NCI-H2107 treated with DMSO at 0.1 percent for 48 hours (cell line): ENCODE data around the gene BCKDK.
A peak's percentile ranks its signal among the peaks of the same experiment; 100 is the strongest.
"Not testable (repeated sequence)": the region's sequence is repeated elsewhere in the genome, so short reads cannot be mapped to it uniquely, and the experiment has no call there.

ENCODE experiments used
- DNase-seq: peaks from one replicate; lab custom pipeline; 2025; ENCODE audit not compliant: unreplicated experiment; lab: John Stamatoyannopoulos, UW

Gene BCKDK

GRCh38 chr16:31094424-31095120, 13.6 kb upstream of the BCKDK start, which contains the start of gene VKORC1:
Gene VKORC1 (minus strand): TSS chr16:31094797. CDS start chr16:31094729, 68 bp downstream.
- peak; percentile 96 for DNase-seq

GRCh38 chr16:31099860-31100638, 8.1 kb upstream of the BCKDK start:
- no peak for DNase-seq

DNA sequence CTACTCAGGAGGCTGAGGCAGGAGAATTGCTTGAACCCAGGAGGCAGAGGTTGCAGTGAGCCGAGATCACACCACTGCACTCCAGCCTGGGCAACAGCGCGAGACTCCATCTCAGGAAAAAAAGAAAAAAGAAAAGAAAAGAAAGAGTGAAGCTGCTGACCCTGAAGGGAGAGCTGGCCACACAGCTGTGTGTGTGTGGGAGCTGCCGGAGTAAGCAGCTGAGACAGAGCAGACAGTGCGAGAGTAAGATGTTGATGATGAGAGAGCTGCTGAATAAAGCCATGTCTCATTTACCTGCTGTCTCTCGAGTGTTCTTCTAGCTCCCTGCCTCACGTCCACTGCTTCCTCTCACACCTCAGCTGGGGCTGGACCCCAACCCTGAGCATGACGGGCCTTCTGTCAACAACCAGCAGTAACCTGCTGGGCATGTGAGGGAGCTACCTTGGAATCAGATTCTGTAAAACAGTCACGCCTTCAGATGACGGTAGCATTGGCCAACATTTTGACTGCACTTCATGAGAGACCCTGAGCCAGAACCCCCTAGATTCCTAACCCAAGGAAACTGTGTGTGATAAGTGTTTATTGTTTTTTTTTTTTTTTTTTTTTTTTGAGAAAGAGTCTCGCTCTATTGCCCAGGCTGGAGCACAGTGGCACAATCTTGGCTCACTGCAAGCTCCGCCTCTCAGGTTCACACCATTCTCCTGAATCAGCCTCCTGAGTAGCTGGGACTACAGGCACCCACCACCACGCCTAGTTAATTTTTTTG, 7.1 kb upstream of the BCKDK start:
- DNase-seq: not testable (repeated sequence)

GRCh38 chr16:31105677-31106213, 2.4 kb upstream of the BCKDK start:
- DNase-seq: peak; percentile 11

DNA sequence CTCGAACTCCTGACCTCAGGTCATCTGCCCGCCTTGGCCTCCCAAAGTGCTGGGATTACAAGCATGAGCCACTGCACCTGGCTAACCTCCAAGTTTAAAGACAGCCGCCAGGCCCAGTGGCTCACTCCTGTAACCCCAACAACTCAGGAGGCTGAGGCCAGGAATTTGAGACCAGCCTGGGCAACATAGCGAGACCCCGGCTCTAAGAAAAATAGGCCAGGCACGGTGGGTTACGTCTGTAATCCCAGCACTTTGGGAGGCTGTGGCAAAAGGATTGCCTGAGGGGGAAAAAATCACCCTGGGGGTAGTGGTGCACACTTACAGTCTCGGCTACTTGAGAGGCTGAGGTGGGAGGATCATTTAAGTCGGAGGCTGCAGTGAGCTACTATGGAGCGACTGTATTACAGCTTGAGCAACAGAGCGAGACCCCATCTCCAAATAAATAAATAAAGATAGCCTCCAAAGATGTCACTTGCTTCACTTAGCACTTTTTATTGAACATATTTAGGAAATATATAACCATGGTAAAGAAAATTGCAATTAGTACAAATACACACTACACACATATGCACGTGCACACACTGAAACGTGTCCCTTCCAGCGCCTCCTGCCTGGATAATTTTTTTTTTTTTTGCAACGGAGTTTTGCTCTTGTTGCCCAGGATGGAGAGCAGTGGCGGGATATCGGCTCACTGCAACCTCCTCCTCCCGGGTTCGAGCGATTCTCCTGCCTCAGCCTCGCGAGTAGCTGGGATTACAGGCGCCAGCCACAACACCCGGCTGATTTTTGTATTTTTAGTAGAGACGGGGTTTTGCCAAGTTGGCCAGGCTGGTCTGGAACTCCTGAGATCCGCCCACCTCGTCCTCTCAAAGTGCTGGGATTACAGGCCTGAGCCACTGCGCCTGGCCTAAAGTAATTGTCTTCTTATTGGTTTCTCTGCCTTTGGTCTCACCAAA, 1.4 kb upstream of the BCKDK start:
- no peak for DNase-seq

DNA sequence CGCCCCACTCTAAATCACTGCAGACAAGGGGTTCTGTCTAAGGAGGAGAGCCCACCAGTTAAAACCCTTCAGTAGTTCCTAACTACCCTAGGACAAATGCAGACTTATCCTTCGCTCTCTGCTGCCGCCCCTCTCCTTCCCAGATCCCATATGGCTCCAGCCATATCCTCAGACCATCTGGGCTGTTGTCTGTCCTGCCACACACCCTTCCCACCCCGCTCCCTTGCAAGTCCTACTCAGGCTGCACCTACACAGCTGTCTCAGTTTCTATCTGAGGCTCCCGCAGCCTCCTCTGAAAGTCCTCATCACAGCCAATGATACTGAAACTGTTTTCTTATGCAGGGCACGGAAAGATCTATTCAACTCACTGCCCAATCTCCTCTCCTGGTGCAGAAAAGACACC, 720 bp upstream of the BCKDK start:
- DNase-seq: no peak

- DNase-seq: no peak
These were observed 790 bp downstream of the BCKDK start for GRCh38 chr16:31108794-31109558.

- DNase-seq: no peak
These were observed 1.4 kb downstream of the BCKDK start for GRCh38 chr16:31109622-31110021.

DNA sequence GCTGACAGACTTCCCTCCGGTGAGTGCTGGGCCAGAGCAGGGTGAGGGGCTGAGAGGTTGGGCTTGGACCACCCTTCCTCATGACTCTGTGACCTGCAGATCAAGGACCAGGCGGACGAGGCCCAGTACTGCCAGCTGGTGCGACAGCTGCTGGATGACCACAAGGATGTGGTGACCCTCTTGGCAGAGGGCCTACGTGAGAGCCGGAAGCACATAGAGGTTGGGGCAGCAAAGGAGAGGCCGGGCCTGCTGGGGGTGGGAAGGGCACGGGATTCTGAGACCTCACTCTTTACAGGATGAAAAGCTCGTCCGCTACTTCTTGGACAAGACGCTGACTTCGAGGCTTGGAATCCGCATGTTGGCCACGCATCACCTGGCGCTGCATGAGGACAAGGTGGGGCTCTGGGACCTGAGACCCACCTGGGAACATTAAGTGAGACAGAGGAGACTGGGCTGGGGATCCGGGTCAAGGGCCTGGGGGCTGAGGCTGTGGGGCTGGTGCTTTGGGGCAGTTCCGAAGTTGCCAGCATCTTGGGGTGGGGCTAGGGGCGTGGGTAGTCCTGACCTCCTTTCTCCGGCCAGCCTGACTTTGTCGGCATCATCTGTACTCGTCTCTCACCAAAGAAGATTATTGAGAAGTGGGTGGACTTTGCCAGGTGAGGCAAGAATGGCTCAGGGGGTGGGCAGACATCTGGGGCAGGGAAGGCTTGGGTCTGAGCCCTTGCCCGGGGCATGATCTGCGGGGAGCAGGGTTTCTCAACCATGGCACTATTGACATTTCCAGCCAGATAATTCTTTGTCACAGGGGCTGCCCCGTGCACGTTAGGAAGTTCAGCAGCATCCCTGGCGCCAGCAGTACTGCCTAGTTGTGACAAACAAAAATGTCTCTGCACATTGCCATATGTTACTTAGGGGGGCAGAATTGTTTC, 2.2 kb downstream of the BCKDK start:
- DNase-seq: no peak

- DNase-seq: no peak
These were observed 3.8 kb downstream of the BCKDK start for GRCh38 chr16:31111881-31112466.

DNA sequence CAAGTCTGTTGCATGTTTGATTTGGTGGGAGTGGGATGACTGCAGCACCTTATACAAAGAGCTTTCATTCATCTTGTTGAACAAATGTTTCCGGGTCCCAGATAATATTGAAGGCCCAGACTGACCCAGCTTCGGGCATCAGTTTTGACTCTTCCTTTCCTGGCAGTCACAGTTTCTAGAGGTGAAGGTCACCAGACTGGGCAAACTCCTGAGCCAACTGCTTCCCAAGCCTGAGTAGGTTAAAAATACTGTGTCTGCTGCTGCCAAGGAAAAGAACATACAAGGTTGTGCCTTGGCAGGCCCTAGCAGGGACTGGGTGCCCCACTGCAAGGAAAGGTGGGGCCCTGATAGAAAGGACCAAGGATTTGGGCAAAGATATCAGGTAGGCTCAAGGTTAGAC, 4.5 kb downstream of the BCKDK start:
- DNase-seq: no peak

DNA sequence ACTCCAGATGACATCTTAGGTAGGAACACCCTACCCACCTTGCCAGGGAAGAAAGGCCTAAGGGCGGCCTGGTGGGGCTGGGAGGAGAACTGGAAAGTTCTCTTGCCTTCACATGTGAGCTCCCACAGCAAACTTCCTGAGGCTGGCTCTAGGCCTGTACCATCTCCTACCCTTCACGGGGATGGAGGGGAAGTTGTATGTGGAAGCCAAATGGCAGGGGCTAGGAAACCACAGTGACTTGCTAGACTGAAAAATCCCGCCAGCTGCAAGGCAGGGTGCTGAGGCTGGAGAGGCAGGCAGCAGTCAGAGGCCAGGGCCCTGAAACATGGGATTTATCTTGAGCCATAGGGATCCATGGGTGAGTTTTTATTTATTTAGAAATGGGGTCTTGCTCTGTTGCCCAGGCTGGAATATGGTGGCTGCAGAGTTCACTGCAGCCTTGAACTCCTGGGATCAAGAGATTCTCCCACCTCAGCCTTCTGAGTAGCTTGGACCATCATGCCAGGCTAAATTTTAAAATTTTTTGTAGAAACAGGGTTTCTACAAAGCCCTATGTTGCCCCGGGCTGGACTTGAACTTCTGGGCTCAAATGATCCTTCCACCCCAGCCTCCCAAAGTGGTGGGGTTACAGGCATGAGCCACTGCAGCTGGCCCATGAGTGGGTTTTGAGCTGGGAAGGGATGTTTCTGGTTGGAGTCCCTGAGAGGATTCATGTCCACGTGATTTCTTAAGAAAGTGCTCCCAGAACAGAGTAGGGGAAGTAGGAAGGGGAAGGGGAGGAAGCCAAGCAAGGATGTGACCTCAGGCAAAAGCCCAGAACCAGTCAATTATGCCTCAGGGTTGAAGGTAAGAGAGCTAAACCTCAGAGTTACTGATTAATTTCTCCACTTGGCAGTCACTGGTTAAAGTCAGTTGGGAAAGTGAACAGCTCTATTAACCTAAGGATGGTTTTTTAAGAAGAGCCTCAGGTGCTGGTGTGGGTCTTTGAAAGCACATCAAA, 5.2 kb downstream of the BCKDK start:
- DNase-seq: no peak

DNA sequence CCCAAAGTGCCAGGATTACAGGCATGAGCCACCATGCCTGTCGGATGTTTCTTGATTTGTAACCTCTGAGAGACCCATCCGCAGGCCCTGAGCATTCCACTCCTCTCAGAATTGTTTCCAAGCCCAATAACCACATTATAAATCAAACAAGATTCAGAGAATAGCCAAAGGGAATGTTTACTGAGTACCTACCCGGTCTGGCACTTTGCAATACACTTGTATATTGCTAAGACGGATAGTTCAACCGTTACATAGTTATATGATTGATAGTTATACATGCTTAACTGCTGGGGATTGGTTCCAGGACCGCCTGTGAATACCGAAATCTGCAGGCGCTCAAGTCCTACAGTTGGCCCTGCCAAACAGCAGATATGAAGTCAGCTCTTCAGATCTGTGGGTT, 6.3 kb downstream of the BCKDK start:
- DNase-seq: no peak

DNA sequence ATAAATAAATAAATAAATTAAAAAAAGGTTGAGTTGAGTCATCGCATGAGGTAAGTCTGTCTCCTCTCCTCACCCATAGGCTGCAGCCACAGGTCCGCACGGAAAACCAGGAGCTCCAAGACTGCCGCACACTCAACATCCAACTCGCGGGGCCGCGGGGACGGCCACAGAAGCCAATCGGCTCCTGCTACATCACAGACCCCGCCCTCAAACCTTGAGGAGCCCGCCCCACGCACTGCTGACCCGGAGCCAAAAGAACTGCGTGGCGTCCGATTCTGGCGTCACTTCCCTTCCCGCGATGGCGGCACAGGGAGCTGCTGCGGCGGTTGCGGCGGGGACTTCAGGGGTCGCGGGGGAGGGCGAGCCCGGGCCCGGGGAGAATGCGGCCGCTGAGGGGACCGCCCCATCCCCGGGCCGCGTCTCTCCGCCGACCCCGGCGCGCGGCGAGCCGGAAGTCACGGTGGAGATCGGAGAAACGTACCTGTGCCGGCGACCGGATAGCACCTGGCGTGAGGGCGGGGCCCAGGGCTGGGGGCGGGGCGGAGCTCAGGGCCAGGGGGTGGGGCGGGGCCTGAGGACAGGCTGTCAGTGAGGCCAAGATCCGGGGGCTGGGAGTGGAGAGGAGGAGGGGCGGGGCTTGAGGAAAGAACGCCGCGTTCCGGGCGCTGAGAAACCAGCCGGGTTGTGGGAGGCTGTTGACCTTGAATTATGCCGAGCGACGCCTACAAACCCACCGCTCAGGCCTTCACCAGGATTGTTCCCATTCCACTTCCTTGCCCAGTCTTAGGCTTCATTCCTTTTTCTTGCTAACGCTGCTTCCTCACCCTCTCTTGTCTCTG, 9.4 kb downstream of the BCKDK start, which contains the start of gene KAT8:
KAT8 (plus strand) TSS at position 281 of the 839 bp plus-strand sequence; CDS start at position 299, 18 bp downstream.
- peak; percentile 92 for DNase-seq

DNA sequence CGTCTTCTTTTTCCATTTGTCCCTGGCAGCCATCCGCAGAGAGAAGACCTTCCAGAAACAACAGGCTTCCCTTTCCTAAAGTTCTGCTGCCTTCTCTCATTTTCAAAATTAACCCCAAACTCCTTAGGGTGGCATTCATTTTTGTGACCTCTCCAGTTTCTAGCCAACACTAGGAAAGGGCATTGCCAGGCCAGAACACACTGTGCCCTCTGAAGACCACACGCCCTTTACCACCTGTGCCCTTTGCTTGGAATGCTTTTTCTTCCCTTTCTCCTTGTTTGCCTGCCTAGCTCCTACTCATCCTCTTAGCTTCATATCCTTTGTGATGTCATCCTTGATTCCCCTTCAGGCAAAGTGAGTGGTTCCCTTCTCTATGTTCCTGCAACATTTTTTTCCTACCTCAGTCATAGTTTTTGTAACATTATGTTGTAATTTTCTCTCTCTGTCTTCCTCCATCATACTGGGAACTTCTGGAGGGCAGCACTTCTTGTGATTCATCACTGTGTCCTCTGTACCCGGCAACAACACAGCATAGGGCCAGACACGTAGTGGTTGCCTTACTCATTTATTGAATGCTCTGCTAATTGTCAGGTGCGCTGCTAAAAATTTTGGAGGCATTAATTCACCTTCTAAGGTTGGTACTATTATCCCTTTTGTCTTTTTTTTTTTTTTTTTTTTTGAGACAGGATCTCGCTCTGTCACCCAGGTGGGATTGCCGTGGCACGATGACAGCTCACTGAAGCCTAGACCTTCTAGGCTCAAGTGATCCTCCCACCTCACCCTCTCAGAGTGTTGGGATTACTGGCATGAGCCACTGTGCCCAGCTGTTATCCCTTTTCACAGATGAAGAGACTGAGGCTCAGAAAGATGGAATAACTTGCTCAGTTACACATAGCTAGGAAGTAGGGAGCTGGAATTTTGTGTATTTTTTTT, 10.3 kb downstream of the BCKDK start:
- no peak for DNase-seq
